Measurements from ENCODE around the gene SF3B2.
"Not testable (repeated sequence)": the region's sequence is repeated elsewhere in the genome, so short reads cannot be mapped to it uniquely, and the experiment has no call there.

The SF3B2 gene

GRCh38 chr11:66081505-66081904, 29.3 kb downstream of the SF3B2 start:
- no peak overlapping the region for H3K4me3 ChIP-seq (ENCODE audit: low read length)
- H3K27me3 ChIP-seq (ENCODE audit: control insufficient read depth, insufficient read depth, low read length), result no peaks in the 10 kb centered on the region
- H3K9me3 ChIP-seq (replicated peaks; ENCODE audit: low read length), result no peaks in the 10 kb centered on the region
- H3K36me3 ChIP-seq (ENCODE audit: insufficient read depth, low read length), result peaks cover 15% of the 10 kb centered on the region
- H3K9ac ChIP-seq (ENCODE audit: low read depth, low read length), result peak overlapping the region; percentile 1
- peaks cover 46% of the 10 kb centered on the region for H3K4me1 ChIP-seq (ENCODE audit: control insufficient read depth, insufficient read depth, low read length)
- peak overlapping the region; percentile 40 for H3K4me2 ChIP-seq (ENCODE audit: low read length)

GRCh38 chr11:66082946-66083698, 31.0 kb downstream of the SF3B2 start:
- no peak overlapping the region for H3K4me3 ChIP-seq (ENCODE audit: low read length)
- peaks cover 10% of the 10 kb centered on the region for H3K36me3 ChIP-seq (ENCODE audit: insufficient read depth, low read length)
- no peak overlapping the region for H3K9ac ChIP-seq (ENCODE audit: low read depth, low read length)
- H3K4me2 ChIP-seq (ENCODE audit: low read length), result no peak overlapping the region
- H3K27me3 ChIP-seq (ENCODE audit: control insufficient read depth, insufficient read depth, low read length), result no peaks in the 10 kb centered on the region
- H3K4me1 ChIP-seq (ENCODE audit: control insufficient read depth, insufficient read depth, low read length), result peaks cover 41% of the 10 kb centered on the region
- no peaks in the 10 kb centered on the region for H3K9me3 ChIP-seq (replicated peaks; ENCODE audit: low read length)

GRCh38 chr11:66083767-66084166, 31.6 kb downstream of the SF3B2 start:
- no peaks in the 10 kb centered on the region for H3K27me3 ChIP-seq (ENCODE audit: control insufficient read depth, insufficient read depth, low read length)
- H3K4me1 ChIP-seq (ENCODE audit: control insufficient read depth, insufficient read depth, low read length), result peaks cover 41% of the 10 kb centered on the region
- no peaks in the 10 kb centered on the region for H3K9me3 ChIP-seq (replicated peaks; ENCODE audit: low read length)
- no peak overlapping the region for H3K9ac ChIP-seq (ENCODE audit: low read depth, low read length)
- no peak overlapping the region for H3K4me2 ChIP-seq (ENCODE audit: low read length)
- no peak overlapping the region for H3K4me3 ChIP-seq (ENCODE audit: low read length)
- peaks cover 9% of the 10 kb centered on the region for H3K36me3 ChIP-seq (ENCODE audit: insufficient read depth, low read length)

- Histone ChIP-seq H3K4me3 (ENCODE audit: low read length) (no peak overlapping the region), H3K36me3 (ENCODE audit: insufficient read depth, low read length) (peaks cover 2% of the 10 kb centered on the region), H3K27me3 (ENCODE audit: control insufficient read depth, insufficient read depth, low read length) (no peaks in the 10 kb centered on the region), H3K4me2 (ENCODE audit: low read length) (no peak overlapping the region), H3K9ac (ENCODE audit: low read depth, low read length) (no peak overlapping the region), H3K4me1 (ENCODE audit: control insufficient read depth, insufficient read depth, low read length) (peaks cover 41% of the 10 kb centered on the region), H3K9me3 (replicated peaks; ENCODE audit: low read length) (no peaks in the 10 kb centered on the region)
Measured at GRCh38 chr11:66084821-66085475, 32.8 kb downstream of the SF3B2 start.

- Histone ChIP-seq H3K27me3 (ENCODE audit: control insufficient read depth, insufficient read depth, low read length) (no peaks in the 10 kb centered on the region), H3K36me3 (ENCODE audit: insufficient read depth, low read length) (no peaks in the 10 kb centered on the region), H3K4me1 (ENCODE audit: control insufficient read depth, insufficient read depth, low read length) (peaks cover 18% of the 10 kb centered on the region), H3K4me3 (ENCODE audit: low read length) (no peak overlapping the region), H3K4me2 (ENCODE audit: low read length) (no peak overlapping the region), H3K9me3 (replicated peaks; ENCODE audit: low read length) (no peaks in the 10 kb centered on the region), H3K9ac (ENCODE audit: low read depth, low read length) (no peak overlapping the region)
Measured at GRCh38 chr11:66087148-66087908, 35.2 kb downstream of the SF3B2 start.

GRCh38 chr11:66089067-66089466, 36.9 kb downstream of the SF3B2 start:
- no peak overlapping the region for H3K9ac ChIP-seq (ENCODE audit: low read depth, low read length)
- H3K36me3 ChIP-seq (ENCODE audit: insufficient read depth, low read length), result no peaks in the 10 kb centered on the region
- H3K4me3 ChIP-seq (ENCODE audit: low read length), result no peak overlapping the region
- H3K4me1 ChIP-seq (ENCODE audit: control insufficient read depth, insufficient read depth, low read length), result peaks cover 3% of the 10 kb centered on the region
- H3K9me3 ChIP-seq (replicated peaks; ENCODE audit: low read length), result no peaks in the 10 kb centered on the region
- no peaks in the 10 kb centered on the region for H3K27me3 ChIP-seq (ENCODE audit: control insufficient read depth, insufficient read depth, low read length)
- no peak overlapping the region for H3K4me2 ChIP-seq (ENCODE audit: low read length)

- no peak overlapping the region for H3K4me3 ChIP-seq (ENCODE audit: low read length)
- H3K9me3 ChIP-seq (replicated peaks; ENCODE audit: low read length), result no peaks in the 10 kb centered on the region
- no peaks in the 10 kb centered on the region for H3K27me3 ChIP-seq (ENCODE audit: control insufficient read depth, insufficient read depth, low read length)
- no peaks in the 10 kb centered on the region for H3K36me3 ChIP-seq (ENCODE audit: insufficient read depth, low read length)
- no peaks in the 10 kb centered on the region for H3K4me1 ChIP-seq (ENCODE audit: control insufficient read depth, insufficient read depth, low read length)
- H3K9ac ChIP-seq (ENCODE audit: low read depth, low read length), result no peak overlapping the region
- no peak overlapping the region for H3K4me2 ChIP-seq (ENCODE audit: low read length)
Measured at GRCh38 chr11:66090288-66090687, 38.1 kb downstream of the SF3B2 start.

- not testable (repeated sequence) for H3K9me3 ChIP-seq (replicated peaks; ENCODE audit: low read length); H3K4me2 ChIP-seq (ENCODE audit: low read length); H3K36me3 ChIP-seq (ENCODE audit: insufficient read depth, low read length); H3K4me3 ChIP-seq (ENCODE audit: low read length); H3K27me3 ChIP-seq (ENCODE audit: control insufficient read depth, insufficient read depth, low read length); H3K4me1 ChIP-seq (ENCODE audit: control insufficient read depth, insufficient read depth, low read length); H3K9ac ChIP-seq (ENCODE audit: low read depth, low read length)
Measured at GRCh38 chr11:66092125-66092524, 40.0 kb downstream of the SF3B2 start.

GRCh38 chr11:66099746-66100145, 47.6 kb downstream of the SF3B2 start:
- not testable (repeated sequence) for H3K9me3 ChIP-seq (replicated peaks; ENCODE audit: low read length); H3K36me3 ChIP-seq (ENCODE audit: insufficient read depth, low read length); H3K4me2 ChIP-seq (ENCODE audit: low read length); H3K27me3 ChIP-seq (ENCODE audit: control insufficient read depth, insufficient read depth, low read length); H3K4me1 ChIP-seq (ENCODE audit: control insufficient read depth, insufficient read depth, low read length); H3K4me3 ChIP-seq (ENCODE audit: low read length); H3K9ac ChIP-seq (ENCODE audit: low read depth, low read length)

GRCh38 chr11:66100272-66101065, 48.3 kb downstream of the SF3B2 start:
- Histone ChIP-seq H3K4me1 (ENCODE audit: control insufficient read depth, insufficient read depth, low read length) (peaks cover 4% of the 10 kb centered on the region), H3K9ac (ENCODE audit: low read depth, low read length) (no peak overlapping the region), H3K4me3 (ENCODE audit: low read length) (no peak overlapping the region), H3K27me3 (ENCODE audit: control insufficient read depth, insufficient read depth, low read length) (no peaks in the 10 kb centered on the region), H3K4me2 (ENCODE audit: low read length) (no peak overlapping the region), H3K9me3 (replicated peaks; ENCODE audit: low read length) (no peaks in the 10 kb centered on the region), H3K36me3 (ENCODE audit: insufficient read depth, low read length) (peaks cover 3% of the 10 kb centered on the region)

GRCh38 chr11:66101066-66101464, 48.9 kb downstream of the SF3B2 start:
- Histone ChIP-seq H3K9me3 (replicated peaks; ENCODE audit: low read length) (no peaks in the 10 kb centered on the region), H3K4me3 (ENCODE audit: low read length) (no peak overlapping the region), H3K27me3 (ENCODE audit: control insufficient read depth, insufficient read depth, low read length) (no peaks in the 10 kb centered on the region), H3K9ac (ENCODE audit: low read depth, low read length) (no peak overlapping the region), H3K4me2 (ENCODE audit: low read length) (no peak overlapping the region), H3K36me3 (ENCODE audit: insufficient read depth, low read length) (peaks cover 3% of the 10 kb centered on the region), H3K4me1 (ENCODE audit: control insufficient read depth, insufficient read depth, low read length) (peaks cover 4% of the 10 kb centered on the region)
